ENCODE data around the gene TTC7B.

The TTC7B gene

DNA sequence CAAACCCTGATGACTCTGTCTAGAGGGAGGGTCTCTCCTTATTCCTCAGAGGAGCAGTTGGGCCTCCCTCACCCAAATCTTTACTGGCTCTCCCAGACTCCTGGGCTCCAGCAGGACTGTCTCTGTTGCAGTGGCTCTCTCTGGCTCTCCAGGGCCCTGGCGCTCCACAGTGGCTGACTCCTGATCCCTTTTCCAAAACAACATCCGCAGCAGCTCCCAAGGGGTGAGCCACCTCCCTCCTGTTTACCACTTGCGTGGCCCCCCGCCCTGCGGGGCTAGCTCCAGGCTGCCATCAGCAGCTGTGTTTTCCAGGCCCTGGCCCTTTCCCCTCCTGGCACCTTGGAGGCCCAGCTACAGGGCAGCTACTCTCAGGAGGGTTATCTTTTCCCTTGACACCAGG is 295.9 kb downstream of the TTC7B start:
- no peaks in the 10 kb centered on the region for H3K36me3 Mint-ChIP-seq (ENCODE audit: low read depth)

DNA sequence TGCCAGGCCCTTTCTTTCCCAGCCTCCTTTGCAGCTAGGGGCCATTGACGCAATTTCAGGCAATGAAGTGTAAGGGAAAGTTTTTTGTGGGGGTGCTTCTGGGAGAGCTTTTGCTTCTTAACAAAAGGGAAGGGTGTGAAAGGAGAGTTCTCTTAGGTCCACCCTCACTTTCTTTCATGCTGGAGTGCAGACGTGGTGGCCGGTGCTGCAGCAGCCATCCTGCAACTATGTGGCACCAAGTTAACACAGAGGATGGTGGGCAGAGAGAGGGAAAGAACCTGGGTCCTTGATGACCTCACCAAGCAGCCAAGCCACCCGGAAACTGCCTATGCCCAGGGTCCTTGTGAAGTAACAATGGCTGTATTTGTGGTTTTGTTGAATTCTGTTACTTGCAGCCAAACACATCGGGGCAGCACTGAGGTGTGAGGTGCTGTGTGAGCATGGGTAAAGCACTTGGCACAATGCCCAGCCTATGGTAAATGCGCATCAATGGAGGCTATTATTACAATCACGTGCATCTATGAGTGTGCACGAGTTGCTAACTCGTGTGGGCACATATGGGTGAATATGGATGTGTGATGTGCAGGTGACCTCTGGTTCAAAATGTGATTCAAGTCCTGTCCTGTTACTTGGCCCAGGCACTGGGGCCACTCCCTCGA is 296.8 kb downstream of the TTC7B start:
- Mint-ChIP-seq H3K4me1 (peaks cover 35% of the 10 kb centered on the region), H3K36me3 (ENCODE audit: low read depth) (no peaks in the 10 kb centered on the region), H3K27ac (no peak overlapping the region), H3K27me3 (ENCODE audit: low read depth, poor library complexity) (peaks cover 4% of the 10 kb centered on the region), H3K9me3 (no peaks in the 10 kb centered on the region), H3K4me3 (no peak overlapping the region)
- TF ChIP-seq, protein P1, sequence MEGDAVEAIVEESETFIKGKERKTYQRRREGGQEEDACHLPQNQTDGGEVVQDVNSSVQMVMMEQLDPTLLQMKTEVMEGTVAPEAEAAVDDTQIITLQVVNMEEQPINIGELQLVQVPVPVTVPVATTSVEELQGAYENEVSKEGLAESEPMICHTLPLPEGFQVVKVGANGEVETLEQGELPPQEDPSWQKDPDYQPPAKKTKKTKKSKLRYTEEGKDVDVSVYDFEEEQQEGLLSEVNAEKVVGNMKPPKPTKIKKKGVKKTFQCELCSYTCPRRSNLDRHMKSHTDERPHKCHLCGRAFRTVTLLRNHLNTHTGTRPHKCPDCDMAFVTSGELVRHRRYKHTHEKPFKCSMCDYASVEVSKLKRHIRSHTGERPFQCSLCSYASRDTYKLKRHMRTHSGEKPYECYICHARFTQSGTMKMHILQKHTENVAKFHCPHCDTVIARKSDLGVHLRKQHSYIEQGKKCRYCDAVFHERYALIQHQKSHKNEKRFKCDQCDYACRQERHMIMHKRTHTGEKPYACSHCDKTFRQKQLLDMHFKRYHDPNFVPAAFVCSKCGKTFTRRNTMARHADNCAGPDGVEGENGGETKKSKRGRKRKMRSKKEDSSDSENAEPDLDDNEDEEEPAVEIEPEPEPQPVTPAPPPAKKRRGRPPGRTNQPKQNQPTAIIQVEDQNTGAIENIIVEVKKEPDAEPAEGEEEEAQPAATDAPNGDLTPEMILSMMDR (IDR thresholded peaks at IDR 0.05): no peak
- no peak for DNase-seq

More for the DNA sequence above, 295.9 kb downstream of the TTC7B start:
- peaks cover 35% of the 10 kb centered on the region for H3K4me1 Mint-ChIP-seq
- H3K4me3 Mint-ChIP-seq: no peak overlapping the region
- no peaks in the 10 kb centered on the region for H3K9me3 Mint-ChIP-seq
- H3K27ac Mint-ChIP-seq: no peak overlapping the region
- DNase-seq: no peak
- peaks cover 4% of the 10 kb centered on the region for H3K27me3 Mint-ChIP-seq (ENCODE audit: low read depth, poor library complexity)
- TF ChIP-seq, protein P1 (IDR thresholded peaks at IDR 0.05): no peak

DNA sequence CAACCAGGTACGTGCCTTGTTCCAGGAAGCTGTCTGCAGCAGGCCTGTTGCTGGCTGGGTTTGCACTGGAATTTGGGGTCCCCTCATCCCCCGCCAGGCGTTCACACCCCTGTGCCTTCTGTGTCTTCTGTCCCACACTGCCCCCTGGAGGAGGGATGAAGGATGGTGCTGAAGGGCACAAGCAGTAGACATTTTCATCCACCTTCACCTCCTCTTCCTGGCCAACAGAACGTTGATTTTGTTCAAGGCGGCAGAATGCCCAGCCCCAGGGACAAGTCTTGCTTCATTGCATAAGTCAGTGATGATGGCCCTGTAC is 297.3 kb downstream of the TTC7B start:
- H3K4me3 Mint-ChIP-seq: no peak overlapping the region
- H3K4me1 Mint-ChIP-seq: peaks cover 38% of the 10 kb centered on the region
- no peaks in the 10 kb centered on the region for H3K36me3 Mint-ChIP-seq (ENCODE audit: low read depth)
- no peaks in the 10 kb centered on the region for H3K9me3 Mint-ChIP-seq
- H3K27me3 Mint-ChIP-seq (ENCODE audit: low read depth, poor library complexity): peaks cover 4% of the 10 kb centered on the region
- DNase-seq: no peak
- TF ChIP-seq, protein P1 (IDR thresholded peaks at IDR 0.05): peak; percentile 22
- no peak overlapping the region for H3K27ac Mint-ChIP-seq

DNA sequence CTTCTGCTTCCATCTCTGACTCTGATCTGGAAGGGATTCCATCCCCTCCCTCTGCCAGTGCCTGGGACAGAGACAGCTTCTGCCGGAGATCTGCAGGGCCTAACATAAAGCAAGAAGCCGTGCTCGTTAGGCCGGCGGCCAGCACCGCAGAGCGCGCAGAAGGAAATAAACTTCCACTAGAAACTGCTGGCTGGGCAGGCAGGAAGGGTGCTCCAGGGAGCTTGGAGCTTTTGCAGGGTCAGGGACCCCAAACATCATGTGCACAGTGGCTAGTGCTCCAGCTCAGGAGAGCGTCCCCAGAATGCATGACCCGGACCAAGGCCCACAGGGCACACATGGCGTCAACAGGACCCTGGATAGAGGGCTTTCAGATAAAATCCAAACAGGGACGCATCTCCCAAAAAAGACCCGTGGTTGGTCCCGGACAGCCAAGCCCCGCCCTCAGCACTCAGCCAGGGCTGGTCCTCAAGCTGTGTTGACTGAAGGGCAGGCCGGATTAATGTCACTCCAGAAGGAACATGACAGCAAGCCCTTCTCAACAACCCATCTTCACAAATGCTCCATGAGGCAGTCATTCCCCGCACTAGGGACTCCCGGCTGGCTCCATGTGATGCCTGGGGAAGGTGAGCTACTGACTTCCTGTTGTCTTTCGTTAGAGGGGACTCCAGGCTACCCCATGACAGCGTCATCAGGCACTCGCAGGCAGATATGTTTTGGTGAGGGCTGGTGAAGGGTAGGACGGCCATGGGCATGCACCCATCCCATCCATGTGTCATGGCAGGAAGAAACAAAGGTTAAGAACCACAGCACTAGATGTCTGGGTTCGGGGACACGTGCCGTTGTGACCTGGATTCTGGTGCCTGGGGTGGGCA is 297.9 kb downstream of the TTC7B start:
- Mint-ChIP-seq H3K27me3 (ENCODE audit: low read depth, poor library complexity) (peaks cover 4% of the 10 kb centered on the region), H3K4me1 (peaks cover 43% of the 10 kb centered on the region), H3K4me3 (no peak overlapping the region), H3K36me3 (ENCODE audit: low read depth) (no peaks in the 10 kb centered on the region), H3K27ac (no peak overlapping the region), H3K9me3 (no peaks in the 10 kb centered on the region)
- DNase-seq: no peak
- TF ChIP-seq, protein P1 (IDR thresholded peaks at IDR 0.05): no peak

DNA sequence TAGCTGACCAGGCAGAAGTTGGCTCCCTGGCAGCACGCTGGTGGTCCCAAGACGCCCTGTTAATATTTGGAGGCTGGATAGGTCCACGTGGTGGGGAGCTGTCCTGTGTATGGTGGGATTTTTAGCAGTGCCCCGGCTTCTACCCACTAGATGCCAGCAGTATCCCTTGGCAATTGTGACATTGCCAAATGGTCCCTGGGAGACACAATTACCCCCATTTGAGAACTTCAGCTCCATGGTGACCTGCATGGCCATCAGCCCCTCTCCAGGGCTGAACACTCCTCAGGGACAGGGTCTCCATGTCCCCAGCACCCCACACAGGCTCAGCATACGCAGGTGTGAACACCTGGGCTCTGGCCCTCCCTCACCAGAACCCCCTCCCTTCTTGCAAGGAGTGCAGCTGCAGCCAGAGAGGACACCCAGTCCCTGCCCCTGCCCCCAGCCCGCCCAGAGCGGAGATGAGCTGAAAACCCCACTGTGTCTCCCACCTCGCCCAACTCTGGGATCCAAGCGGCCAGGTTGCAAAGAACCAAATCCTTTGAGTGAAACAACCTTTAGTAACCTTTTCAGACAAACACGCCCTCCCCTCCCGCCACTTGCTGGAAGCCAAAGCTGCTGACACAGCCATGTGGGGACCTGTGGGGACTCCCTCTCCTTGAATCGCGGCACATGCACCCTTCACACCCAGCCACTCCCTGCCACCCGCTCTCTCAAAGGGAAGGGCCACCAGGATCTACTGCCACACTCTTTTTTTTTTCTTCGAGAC is 299.0 kb downstream of the TTC7B start:
- no peak overlapping the region for H3K27ac Mint-ChIP-seq
- H3K27me3 Mint-ChIP-seq (ENCODE audit: low read depth, poor library complexity): peaks cover 4% of the 10 kb centered on the region
- no peak overlapping the region for H3K4me3 Mint-ChIP-seq

More for the DNA sequence above, 299.0 kb downstream of the TTC7B start:
- no peak for DNase-seq
- peaks cover 47% of the 10 kb centered on the region for H3K4me1 Mint-ChIP-seq
- no peaks in the 10 kb centered on the region for H3K36me3 Mint-ChIP-seq (ENCODE audit: low read depth)
- H3K9me3 Mint-ChIP-seq: no peaks in the 10 kb centered on the region
- TF ChIP-seq, protein P1 (IDR thresholded peaks at IDR 0.05): no peak
